Lower lobe of right lung (tissue), 2 donors: ENCODE data around the gene NOTCH1. TPM values are rescaled to one million over a fixed set of nuclear protein-coding genes. Genes with fewer than 3 reads are reported as not detected.

ENCODE experiments used
- ATAC-seq, 2 donors: fragments of 200-7000 bp; cut with Tn5 transposase; one replicate each; pipeline ENCODE4 v1.9.1; 2020 to 2022; ENCODE audit warnings: mild to moderate bottlenecking in 2 of 2, moderate library complexity in 2 of 2
- DNase-seq: peaks from one replicate; pipeline ENCODE4 v3.0.0-alpha.2; 2020
- H3K27ac ChIP-seq: fragments of 200-600 bp; one replicate; pipeline ENCODE4 v1.8.0; 2022
- H3K27me3 ChIP-seq: fragments of 200-600 bp; one replicate; pipeline ENCODE4 v1.8.0; 2022; ENCODE audit warnings: low read depth
- H3K36me3 ChIP-seq: fragments of 200-600 bp; one replicate; pipeline ENCODE4 v1.8.0; 2022; ENCODE audit warnings: mild to moderate bottlenecking
- H3K4me1 ChIP-seq: fragments of 200-600 bp; one replicate; pipeline ENCODE4 v1.8.0; 2022
- H3K4me3 ChIP-seq: fragments of 200-600 bp; one replicate; pipeline ENCODE4 v1.8.0; 2022; ENCODE audit warnings: mild to moderate bottlenecking
- H3K9me3 ChIP-seq: fragments of 200-600 bp; one replicate; pipeline ENCODE4 v1.8.0; 2022
- CTCF ChIP-seq: fragments of 200-600 bp; IDR thresholded peaks from one replicate; pipeline ENCODE4 v1.8.0; 2022; ENCODE audit warnings: antibody characterized with exemption, mild to moderate bottlenecking
- intact Hi-C: fragments of 100-400 bp; cut with DNase I; formaldehyde crosslinking; loops from one replicate; pipeline ENCODE4 v1.11.0; 2022
- total RNA-seq: library from RNA; stranded (reverse); fragmentation: NEBNext Ultra II Directional; extraction: Animal tissue kit (Norgen Biotek cat#: 25700); gene quantifications from one replicate; pipeline ENCODE4 v1.2.1, GENCODE V29; 2021
- donor health status: DM: no; HTN: yes; CAD: no; lungs with severe emphysema.

The NOTCH1 gene
- total RNA-seq, 1 donor from 2014 or later = 91.4 TPM

- H3K4me3 ChIP-seq = peak overlapping the region; percentile 13
- peak overlapping the region; percentile 77 for H3K27ac ChIP-seq
- H3K4me1 ChIP-seq = peaks cover 92% of the 10 kb centered on the region
- intact Hi-C loops = no loop called here
- no peaks in the 10 kb centered on the region for H3K27me3 ChIP-seq
- no peak for TF ChIP-seq CTCF
- H3K36me3 ChIP-seq = peaks cover 25% of the 10 kb centered on the region
- ATAC-seq (no peak), DNase-seq (no peak)
- no peaks in the 10 kb centered on the region for H3K9me3 ChIP-seq
Observed at GRCh38 chr9:136531904-136532798, 13.7 kb downstream of the NOTCH1 start.

- peaks cover 92% of the 10 kb centered on the region for H3K4me1 ChIP-seq
- no peaks in the 10 kb centered on the region for H3K27me3 ChIP-seq
- intact Hi-C loops = no loop called here
- peak overlapping the region; percentile 77 for H3K27ac ChIP-seq
- H3K36me3 ChIP-seq = peaks cover 17% of the 10 kb centered on the region
- H3K9me3 ChIP-seq = no peaks in the 10 kb centered on the region
- no peak for DNase-seq
- no peak for TF ChIP-seq CTCF
- no peak for ATAC-seq
- H3K4me3 ChIP-seq = no peak overlapping the region
Observed at GRCh38 chr9:136531186-136531903, 14.5 kb downstream of the NOTCH1 start.

- no peaks in the 10 kb centered on the region for H3K9me3 ChIP-seq
- TF ChIP-seq CTCF = no peak
- peak overlapping the region; percentile 3 for H3K4me3 ChIP-seq
Observed at GRCh38 chr9:136530461-136531089, 15.3 kb downstream of the NOTCH1 start.

GRCh38 chr9:136529516-136530460, 16.1 kb downstream of the NOTCH1 start:
- Histone ChIP-seq H3K4me3 (no peak overlapping the region), H3K9me3 (no peaks in the 10 kb centered on the region), H3K27me3 (no peaks in the 10 kb centered on the region), H3K27ac (peak overlapping the region; percentile 77), H3K36me3 (peaks cover 16% of the 10 kb centered on the region), H3K4me1 (peaks cover 99% of the 10 kb centered on the region)
- DNase-seq (no peak), ATAC-seq (no peak)
- peak; percentile 9 for TF ChIP-seq CTCF
- intact Hi-C loops = no loop called here

More at GRCh38 chr9:136530461-136531089, 15.3 kb downstream of the NOTCH1 start:
- peaks cover 95% of the 10 kb centered on the region for H3K4me1 ChIP-seq
- intact Hi-C loops = no loop called here
- ATAC-seq (no peak), DNase-seq (no peak)
- H3K27ac ChIP-seq = peak overlapping the region; percentile 77
- no peaks in the 10 kb centered on the region for H3K27me3 ChIP-seq
- H3K36me3 ChIP-seq = peaks cover 16% of the 10 kb centered on the region
